ENCODE data around the gene CALHM1. TPM values are rescaled to one million over a fixed set of nuclear protein-coding genes. Genes with fewer than 3 reads are reported as not detected.
A peak's percentile ranks its signal among the peaks of the same experiment; 100 is the strongest.

The CALHM1 gene
- total RNA-seq, 1 donor from 2014 or later = not detected

DNA sequence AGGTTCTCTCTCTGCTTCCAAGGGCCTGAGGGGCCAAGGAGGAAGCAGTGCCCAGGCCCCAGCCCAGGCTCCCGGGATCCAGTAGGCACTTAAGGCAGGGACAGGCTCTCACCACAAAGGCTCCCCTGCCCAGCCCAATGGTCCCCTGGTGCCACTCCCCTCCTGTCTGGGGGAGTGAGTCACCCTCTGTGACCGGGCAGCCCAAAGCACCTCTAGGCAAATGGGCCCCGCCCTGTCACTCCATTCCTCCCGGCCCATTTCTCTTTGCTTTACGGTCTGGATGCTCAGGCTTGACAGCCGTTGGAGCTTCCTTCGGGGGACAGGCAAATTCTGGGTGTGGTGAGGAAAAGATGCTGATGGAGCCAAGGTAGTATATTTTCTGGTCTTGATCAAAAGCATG is 20.4 kb upstream of the CALHM1 start, which contains the start of gene CALHM3:
CALHM3 (minus strand) TSS at position 106 of the 400 bp plus-strand sequence. CDS start 208 bp downstream, outside the sequence.
- Mint-ChIP-seq H3K9me3 (no peaks in the 10 kb centered on the region), H3K27ac (peak within 1 kb of the TSS; percentile 86), H3K4me3 (peak within 1 kb of the TSS; percentile 69), H3K36me3 (no peaks in the 10 kb centered on the region), H3K27me3 (no peaks in the 10 kb centered on the region), H3K4me1 (ENCODE audit: unreplicated experiment) (peaks cover 17% of the 10 kb centered on the region)
- no peak for DNase-seq (ENCODE audit: extremely low spot score, unreplicated experiment)
- TF ChIP-seq, protein P1, sequence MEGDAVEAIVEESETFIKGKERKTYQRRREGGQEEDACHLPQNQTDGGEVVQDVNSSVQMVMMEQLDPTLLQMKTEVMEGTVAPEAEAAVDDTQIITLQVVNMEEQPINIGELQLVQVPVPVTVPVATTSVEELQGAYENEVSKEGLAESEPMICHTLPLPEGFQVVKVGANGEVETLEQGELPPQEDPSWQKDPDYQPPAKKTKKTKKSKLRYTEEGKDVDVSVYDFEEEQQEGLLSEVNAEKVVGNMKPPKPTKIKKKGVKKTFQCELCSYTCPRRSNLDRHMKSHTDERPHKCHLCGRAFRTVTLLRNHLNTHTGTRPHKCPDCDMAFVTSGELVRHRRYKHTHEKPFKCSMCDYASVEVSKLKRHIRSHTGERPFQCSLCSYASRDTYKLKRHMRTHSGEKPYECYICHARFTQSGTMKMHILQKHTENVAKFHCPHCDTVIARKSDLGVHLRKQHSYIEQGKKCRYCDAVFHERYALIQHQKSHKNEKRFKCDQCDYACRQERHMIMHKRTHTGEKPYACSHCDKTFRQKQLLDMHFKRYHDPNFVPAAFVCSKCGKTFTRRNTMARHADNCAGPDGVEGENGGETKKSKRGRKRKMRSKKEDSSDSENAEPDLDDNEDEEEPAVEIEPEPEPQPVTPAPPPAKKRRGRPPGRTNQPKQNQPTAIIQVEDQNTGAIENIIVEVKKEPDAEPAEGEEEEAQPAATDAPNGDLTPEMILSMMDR (conservative IDR thresholded peaks at IDR 0.05) = no peak

DNA sequence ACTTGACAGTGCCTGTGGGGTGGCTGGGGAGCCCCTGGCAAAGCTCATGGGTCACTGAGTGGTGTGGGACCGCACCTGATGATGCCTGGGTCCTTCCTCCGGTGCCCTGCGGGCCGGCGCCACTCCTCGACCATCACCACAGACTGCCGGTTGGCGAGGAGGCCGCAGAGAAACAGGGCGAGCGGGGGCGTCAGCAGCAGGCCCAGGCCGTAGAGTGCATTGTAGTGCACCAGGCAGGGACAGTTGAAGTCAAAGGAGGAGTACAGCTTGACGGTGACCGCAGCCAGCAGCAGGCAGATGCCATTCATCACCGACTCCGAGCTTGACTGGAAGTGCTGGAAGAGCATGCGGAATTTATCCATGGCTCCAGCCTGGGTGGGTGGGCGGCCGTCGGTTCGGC is 20.0 kb upstream of the CALHM1 start:
- Mint-ChIP-seq H3K36me3 (no peaks in the 10 kb centered on the region), H3K9me3 (no peaks in the 10 kb centered on the region), H3K4me1 (ENCODE audit: unreplicated experiment) (peaks cover 17% of the 10 kb centered on the region), H3K27ac (peak overlapping the region; percentile 86), H3K27me3 (no peaks in the 10 kb centered on the region), H3K4me3 (no peak overlapping the region)
- TF ChIP-seq, protein P1 (conservative IDR thresholded peaks at IDR 0.05) = no peak
- no peak for DNase-seq (ENCODE audit: extremely low spot score, unreplicated experiment)

DNA sequence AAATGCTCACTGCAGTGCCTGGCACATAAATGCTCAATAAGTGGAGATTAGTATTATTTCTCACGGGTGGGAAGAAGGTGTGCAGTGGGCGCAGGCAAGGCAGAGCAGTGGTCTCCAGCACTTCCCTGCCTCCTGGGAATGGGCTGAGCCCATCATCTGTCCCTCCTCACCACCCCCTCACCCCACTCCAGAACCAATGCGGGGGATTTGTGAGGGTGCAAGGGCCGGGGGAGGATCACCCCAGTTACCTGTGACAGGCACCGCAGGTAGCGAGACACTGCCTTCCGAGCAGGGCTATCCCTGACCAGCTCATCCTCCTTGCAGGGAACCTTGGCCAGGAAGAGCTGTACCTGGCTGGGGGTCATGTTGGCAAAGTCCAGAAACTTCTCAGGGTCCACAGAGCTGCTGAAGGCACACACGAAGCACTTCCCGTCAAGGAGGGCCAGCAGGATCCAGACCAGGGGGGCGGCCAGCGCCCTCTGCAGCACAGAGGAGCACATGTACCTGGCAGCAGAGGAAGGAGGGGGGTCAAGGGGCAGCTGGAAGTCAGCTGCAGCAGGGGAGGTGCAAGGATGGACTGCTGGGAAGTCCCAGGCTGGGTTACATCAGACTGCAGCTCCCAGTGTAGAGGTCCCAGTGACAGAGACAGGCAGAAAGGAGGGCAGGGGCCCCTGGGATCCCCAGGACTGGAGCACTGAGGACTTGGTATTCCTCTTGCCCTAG is 17.5 kb upstream of the CALHM1 start:
- H3K9me3 Mint-ChIP-seq = no peaks in the 10 kb centered on the region
- no peak overlapping the region for H3K4me3 Mint-ChIP-seq
- H3K4me1 Mint-ChIP-seq (ENCODE audit: unreplicated experiment) = peaks cover 11% of the 10 kb centered on the region
- H3K36me3 Mint-ChIP-seq = no peaks in the 10 kb centered on the region
- TF ChIP-seq, protein P1 (conservative IDR thresholded peaks at IDR 0.05) = no peak
- peak overlapping the region; percentile 47 for H3K27ac Mint-ChIP-seq
- H3K27me3 Mint-ChIP-seq = no peaks in the 10 kb centered on the region
- no peak for DNase-seq (ENCODE audit: extremely low spot score, unreplicated experiment)

DNA sequence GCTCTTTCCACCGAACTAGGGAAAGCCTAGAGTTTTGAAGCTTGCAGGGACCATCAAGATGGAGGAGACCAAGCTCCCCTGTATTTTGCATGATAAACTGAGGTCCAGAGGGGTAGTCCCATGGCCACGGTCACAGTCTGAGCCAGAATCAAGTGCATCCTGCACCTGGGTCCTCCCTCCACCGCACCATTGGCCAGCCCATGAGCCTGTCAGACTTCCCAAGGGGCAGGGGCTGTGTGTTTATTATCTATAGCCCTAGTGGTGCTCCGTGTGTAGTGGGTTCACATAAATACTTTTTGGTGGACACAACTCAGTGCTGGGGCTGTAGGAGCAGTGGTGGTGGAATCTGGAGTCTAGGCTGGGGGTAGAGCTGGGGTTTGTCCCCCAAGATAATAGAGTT is 16.7 kb upstream of the CALHM1 start:
- Mint-ChIP-seq H3K36me3 (no peaks in the 10 kb centered on the region), H3K27ac (peak overlapping the region; percentile 47), H3K27me3 (peaks cover 3% of the 10 kb centered on the region), H3K4me3 (no peak overlapping the region), H3K9me3 (no peaks in the 10 kb centered on the region), H3K4me1 (ENCODE audit: unreplicated experiment) (peaks cover 11% of the 10 kb centered on the region)
- TF ChIP-seq, protein P1 (conservative IDR thresholded peaks at IDR 0.05) = no peak
- DNase-seq (ENCODE audit: extremely low spot score, unreplicated experiment) = no peak

DNA sequence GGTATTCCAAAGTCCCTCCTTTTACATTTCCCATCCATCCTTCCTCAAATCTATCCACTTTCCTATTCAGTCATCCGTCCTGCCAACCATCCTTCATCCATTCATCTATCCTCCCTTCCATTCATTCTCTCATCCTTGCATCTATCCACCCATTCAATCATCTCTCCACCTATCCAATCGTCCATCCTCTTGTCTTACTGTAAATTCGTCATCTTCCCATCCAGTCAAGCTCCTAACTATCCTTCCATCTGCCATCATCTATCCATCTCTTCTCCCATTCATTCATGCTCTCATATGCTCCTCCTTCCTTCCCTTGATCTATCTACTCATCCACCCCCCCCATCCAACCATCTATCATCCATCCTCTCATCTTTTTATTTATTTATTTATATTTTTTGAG is 15.4 kb upstream of the CALHM1 start:
- Mint-ChIP-seq H3K4me3 (no peak overlapping the region), H3K27me3 (peaks cover 5% of the 10 kb centered on the region), H3K36me3 (no peaks in the 10 kb centered on the region), H3K4me1 (ENCODE audit: unreplicated experiment) (peaks cover 6% of the 10 kb centered on the region), H3K27ac (no peak overlapping the region), H3K9me3 (no peaks in the 10 kb centered on the region)
- DNase-seq (ENCODE audit: extremely low spot score, unreplicated experiment) = no peak
- TF ChIP-seq, protein P1 (conservative IDR thresholded peaks at IDR 0.05) = no peak

All from type B pancreatic cell (in vitro differentiated cells).